CD4-positive, alpha-beta T cell treated with Interleukin-15 for 4 hours (primary cell): ENCODE results near the gene ODF2L.

Source experiments
- DNase-seq: peaks from one replicate; pipeline ENCODE4 v3.0.0-alpha.2; 2020; ENCODE audit warnings: low spot score

The ODF2L gene

GRCh38 chr1:86318436-86318835, 77.7 kb downstream of the ODF2L start:
- no peak for DNase-seq

DNA sequence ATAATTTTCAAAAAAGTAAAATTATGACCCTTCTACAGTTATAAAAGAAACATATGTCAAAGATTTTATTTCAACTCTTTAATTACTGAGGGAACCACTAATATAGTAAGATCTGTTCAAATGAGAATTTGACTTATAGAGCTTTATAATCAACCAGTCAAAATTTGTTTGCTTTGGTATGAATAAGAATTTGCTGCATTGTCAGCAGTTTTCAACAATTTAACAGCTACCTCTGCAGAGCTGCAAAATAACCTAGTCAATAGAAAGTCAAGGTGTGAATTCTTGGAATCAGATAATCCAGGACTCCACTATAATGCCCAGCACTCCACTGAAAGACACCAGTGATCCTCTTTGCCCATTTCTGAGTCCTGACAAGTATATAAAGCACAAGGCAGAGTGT, 78.2 kb downstream of the ODF2L start:
- DNase-seq: no peak

GRCh38 chr1:86305731-86306130, 90.4 kb downstream of the ODF2L start:
- no peak for DNase-seq

DNA sequence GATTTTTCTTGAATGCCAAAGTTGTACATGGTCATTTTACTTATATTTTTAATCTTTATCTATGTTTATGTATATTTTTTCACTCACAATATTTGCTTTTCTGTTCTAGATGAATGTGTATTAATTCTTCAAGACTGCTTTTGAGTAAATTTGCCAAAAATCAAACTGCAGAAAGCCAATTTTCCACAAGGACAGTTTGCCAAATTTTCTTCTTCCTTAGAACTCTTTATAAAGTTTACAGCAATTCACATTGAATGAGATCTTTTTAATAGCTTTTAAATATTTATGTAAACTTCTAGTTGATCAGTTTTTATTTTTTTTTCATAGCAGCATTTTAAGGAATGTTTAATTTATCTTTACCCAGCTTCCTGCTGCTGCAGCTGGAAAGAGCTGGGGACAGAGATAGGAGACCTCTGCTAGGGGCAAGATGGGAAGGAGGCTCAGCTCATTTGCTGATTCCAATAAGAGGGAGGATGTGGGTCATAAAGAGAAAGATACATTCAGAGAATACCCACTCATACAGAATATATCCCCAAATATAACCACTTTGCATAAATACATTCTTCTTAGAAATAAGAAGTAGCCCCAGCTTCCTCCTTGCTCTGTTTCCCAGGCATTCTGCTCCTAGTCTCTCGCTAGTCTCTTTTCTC, 93.0 kb downstream of the ODF2L start:
- DNase-seq: no peak
